ENCODE data around the gene STARD13.

GRCh38 chr13:33287142-33287882, 1.8 kb upstream of the STARD13 start:
- TF ChIP-seq CTCF (IDR thresholded peaks at IDR 0.05), result no peak
- TF ChIP-seq POLR2A (IDR thresholded peaks at IDR 0.05), result no peak
